OCI-LY3 (cell line): Measurements from ENCODE around the gene FAM117B.

Experiments
- H2AFZ ChIP-seq: fragments of 200-600, 300-600 bp; shearing (Covaris generic); 2 replicates; pipeline ENCODE4 v1.6.0; 2014; ENCODE audit warnings: antibody characterized with exemption, low read depth, low read length
- H3K27ac ChIP-seq: fragments of 200-600, 300-600 bp; sonication (generic); 2 replicates; pipeline ENCODE4 v1.5.1; 2014; ENCODE audit warnings: mild to moderate bottlenecking, low read length, moderate library complexity, mixed read lengths
- H3K27me3 ChIP-seq: fragments of 200-600, 300-600 bp; sonication (generic); 2 replicates; pipeline ENCODE4 v1.6.1; 2014; ENCODE audit warnings: low read depth, low read length, mixed read lengths
- H3K36me3 ChIP-seq: fragments of 200-600, 300-600 bp; sonication (generic); replicated peaks from 2 replicates; pipeline ENCODE3; 2014; ENCODE audit warnings: low read depth, low read length, mixed read lengths
- H3K4me1 ChIP-seq: fragments of 300-600, 200-600 bp; sonication (generic); 2 replicates; pipeline ENCODE4 v1.6.1; 2014; ENCODE audit warnings: low read length, mixed read lengths
- H3K4me2 ChIP-seq: fragments of 200-600, 300-600 bp; sonication (generic); 2 replicates; pipeline ENCODE4 v1.6.1; 2014; ENCODE audit warnings: low read length, mixed read lengths
- H3K4me3 ChIP-seq: fragments of 300-600, 200-600 bp; sonication (generic); 2 replicates; pipeline ENCODE4 v1.5.1; 2014; ENCODE audit warnings: antibody characterized with exemption, mild to moderate bottlenecking, low read length, moderate library complexity
- H3K79me2 ChIP-seq: fragments of 300-600, 200-600 bp; shearing (Covaris generic); 2 replicates; pipeline ENCODE4 v1.6.1; 2014; ENCODE audit warnings: mild to moderate bottlenecking, low read length, mixed read lengths
- H3K9ac ChIP-seq: fragments of 300-600, 200-600 bp; shearing (Covaris generic); 2 replicates; pipeline ENCODE4 v1.6.0; 2014; ENCODE audit warnings: mild to moderate bottlenecking, low read length, moderate library complexity
- H3K9me3 ChIP-seq: fragments of 200-600, 300-600 bp; shearing (Covaris generic); 2 replicates; pipeline ENCODE4 v1.6.1; 2014; ENCODE audit warnings: low read length, mixed read lengths; ENCODE audit not compliant: insufficient read depth
- H4K20me1 ChIP-seq: fragments of 200-600, 300-600 bp; sonication (generic); 2 replicates; pipeline ENCODE4 v1.6.1; 2016; ENCODE audit warnings: low read length, mixed read lengths; ENCODE audit not compliant: insufficient read depth
- CTCF ChIP-seq: fragments of 200-600, 300-600 bp; sonication (generic); IDR thresholded peaks from 2 replicates; pipeline ENCODE4 v1.5.1; 2014; ENCODE audit warnings: antibody characterized with exemption, low read length, low read depth
- EZH2phosphoT487 ChIP-seq: fragments of 200-600 bp; shearing (Covaris generic); IDR thresholded peaks from 2 replicates; pipeline ENCODE4 v1.6.1; 2018; ENCODE audit warnings: antibody characterized with exemption, mixed run types, low read depth

The FAM117B gene

GRCh38 chr2:202693503-202693902, 58.7 kb downstream of the FAM117B start:
- H3K9ac ChIP-seq: no peak overlapping the region
- H2AFZ ChIP-seq: no peak overlapping the region
- no peak overlapping the region for H3K27ac ChIP-seq
- no peaks in the 10 kb centered on the region for H3K4me1 ChIP-seq
- H3K36me3 ChIP-seq: peaks cover 2% of the 10 kb centered on the region
- no peak overlapping the region for H3K4me3 ChIP-seq
- H3K79me2 ChIP-seq: peaks cover 14% of the 10 kb centered on the region; the same call in 1 of the 2 replicates
- H3K9me3 ChIP-seq: no peaks in the 10 kb centered on the region
- TF ChIP-seq EZH2phosphoT487 (no peak), CTCF (no peak)
- H4K20me1 ChIP-seq: peaks cover 13% of the 10 kb centered on the region; the same call in 1 of the 2 replicates
- H3K27me3 ChIP-seq: no peaks in the 10 kb centered on the region
- no peak overlapping the region for H3K4me2 ChIP-seq

GRCh38 chr2:202695166-202695565, 60.4 kb downstream of the FAM117B start:
- TF ChIP-seq EZH2phosphoT487 (no peak), CTCF (no peak)
- no peak overlapping the region for H2AFZ ChIP-seq
- no peak overlapping the region for H3K27ac ChIP-seq
- H3K4me3 ChIP-seq: no peak overlapping the region
- H3K79me2 ChIP-seq: peaks cover 14% of the 10 kb centered on the region; the same call in 1 of the 2 replicates
- H3K9ac ChIP-seq: no peak overlapping the region
- peaks cover 13% of the 10 kb centered on the region; the same call in 1 of the 2 replicates for H4K20me1 ChIP-seq
- no peaks in the 10 kb centered on the region for H3K4me1 ChIP-seq
- H3K27me3 ChIP-seq: no peaks in the 10 kb centered on the region
- H3K9me3 ChIP-seq: no peaks in the 10 kb centered on the region
- H3K36me3 ChIP-seq: peaks cover 2% of the 10 kb centered on the region
- no peak overlapping the region for H3K4me2 ChIP-seq

GRCh38 chr2:202700075-202700901, 65.5 kb downstream of the FAM117B start:
- H3K9ac ChIP-seq: no peak overlapping the region
- no peak overlapping the region for H2AFZ ChIP-seq
- H3K27me3 ChIP-seq: no peaks in the 10 kb centered on the region
- H3K4me2 ChIP-seq: no peak overlapping the region
- H4K20me1 ChIP-seq: peaks cover 10% of the 10 kb centered on the region; the same call in 1 of the 2 replicates
- peaks cover 2% of the 10 kb centered on the region for H3K36me3 ChIP-seq
- no peaks in the 10 kb centered on the region for H3K9me3 ChIP-seq
- H3K4me3 ChIP-seq: no peak overlapping the region
- H3K79me2 ChIP-seq: no peaks in the 10 kb centered on the region
- TF ChIP-seq CTCF (no peak; the same call in 1 of the 2 replicates), EZH2phosphoT487 (no peak)
- H3K27ac ChIP-seq: no peak overlapping the region
- H3K4me1 ChIP-seq: no peaks in the 10 kb centered on the region

- Histone ChIP-seq H3K36me3 (no peaks in the 10 kb centered on the region), H3K79me2 (0 out of 2 replicates have a peak, but pooled peaks cover 3% of the 10 kb centered on the region), H3K9ac (no peak overlapping the region), H3K4me3 (no peak overlapping the region), H3K27ac (no peak overlapping the region), H3K9me3 (no peaks in the 10 kb centered on the region), H3K4me1 (no peaks in the 10 kb centered on the region), H3K4me2 (no peak overlapping the region), H2AFZ (no peak overlapping the region), H4K20me1 (0 out of 2 replicates have a peak, but pooled peaks cover 8% of the 10 kb centered on the region), H3K27me3 (no peaks in the 10 kb centered on the region)
- no peak for TF ChIP-seq CTCF
- no peak for TF ChIP-seq EZH2phosphoT487
Observed at GRCh38 chr2:202703091-202703490, 68.3 kb downstream of the FAM117B start.
